GM19328 (cell line): ENCODE results near the gene TBC1D4.
"Not testable (repeated sequence)": the region's sequence is repeated elsewhere in the genome, so short reads cannot be mapped to it uniquely, and the experiment has no call there.

ENCODE experiments used
- ATAC-seq: cut with Tn5 transposase; IDR thresholded peaks from one replicate; pipeline ENCODE4 v1.9.1; 2021; ENCODE audit warnings: mild to moderate bottlenecking, moderate library complexity; ENCODE audit not compliant: unreplicated experiment

Gene TBC1D4

DNA sequence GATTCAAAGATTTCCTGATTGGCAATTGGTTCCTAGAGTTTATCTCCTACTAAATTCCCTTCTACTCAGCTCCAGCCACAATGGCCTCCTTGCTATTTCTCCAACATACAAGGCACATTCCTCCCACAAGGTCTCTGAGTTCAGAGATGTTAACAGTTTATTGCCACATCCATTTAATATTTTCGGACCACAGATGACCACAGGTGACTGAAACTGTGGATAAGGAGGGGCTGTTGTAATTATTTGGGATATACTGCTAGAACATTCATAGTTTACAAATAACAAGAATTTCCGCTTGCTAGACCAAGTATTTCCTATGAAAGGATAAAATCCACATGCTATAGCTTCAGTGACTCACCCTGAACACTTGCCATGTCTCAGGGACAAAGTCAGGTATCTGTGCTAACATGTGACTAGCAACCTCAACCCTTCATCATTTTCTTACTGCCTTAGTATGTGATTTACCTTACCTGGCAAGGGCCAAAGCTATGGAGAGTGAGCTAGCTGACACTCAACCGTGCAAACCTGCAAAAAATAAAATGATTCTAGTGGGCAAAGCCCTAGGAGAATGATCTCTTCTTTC, 117.7 kb downstream of the TBC1D4 start:
- no peak for ATAC-seq

DNA sequence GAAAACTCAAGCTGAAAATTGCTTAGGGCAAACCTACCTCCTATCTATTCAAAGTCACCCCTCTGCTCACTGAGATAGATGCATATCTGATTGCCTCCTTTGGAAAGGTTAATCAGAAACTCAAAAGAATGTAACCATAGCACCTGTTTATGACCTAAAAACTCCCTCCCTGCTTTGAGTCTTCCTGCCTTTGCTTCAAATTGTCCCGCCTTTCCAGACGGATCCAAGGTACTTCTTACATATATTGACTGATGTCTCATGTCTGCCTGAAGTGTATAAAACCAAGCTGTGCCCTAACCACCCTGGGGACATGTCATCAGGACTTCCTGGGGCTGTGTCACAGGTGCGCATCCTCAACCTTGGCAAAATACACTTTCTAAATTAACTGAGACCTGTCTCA, 118.6 kb downstream of the TBC1D4 start:
- ATAC-seq, result no peak

DNA sequence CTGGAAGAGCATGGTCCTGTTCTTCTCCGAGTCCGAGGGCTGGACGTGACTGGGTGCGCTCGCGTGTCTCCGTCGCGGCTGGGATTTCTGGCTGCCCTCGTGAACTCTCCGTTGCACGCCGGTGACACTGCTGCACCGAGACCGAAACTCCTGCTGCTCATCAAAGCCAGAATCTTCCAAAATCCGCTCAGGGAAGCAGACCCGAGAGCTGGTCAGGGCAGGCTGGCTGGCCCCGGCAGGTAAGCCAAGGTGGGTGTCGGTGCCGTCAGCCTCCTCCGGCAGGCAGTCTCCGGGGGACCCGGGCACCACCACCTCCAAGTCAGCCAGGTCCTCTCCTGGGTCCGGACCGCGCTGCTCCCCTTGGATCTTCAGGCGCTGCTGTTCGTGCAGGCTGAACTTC, 119.9 kb downstream of the TBC1D4 start:
- ATAC-seq, result no peak

DNA sequence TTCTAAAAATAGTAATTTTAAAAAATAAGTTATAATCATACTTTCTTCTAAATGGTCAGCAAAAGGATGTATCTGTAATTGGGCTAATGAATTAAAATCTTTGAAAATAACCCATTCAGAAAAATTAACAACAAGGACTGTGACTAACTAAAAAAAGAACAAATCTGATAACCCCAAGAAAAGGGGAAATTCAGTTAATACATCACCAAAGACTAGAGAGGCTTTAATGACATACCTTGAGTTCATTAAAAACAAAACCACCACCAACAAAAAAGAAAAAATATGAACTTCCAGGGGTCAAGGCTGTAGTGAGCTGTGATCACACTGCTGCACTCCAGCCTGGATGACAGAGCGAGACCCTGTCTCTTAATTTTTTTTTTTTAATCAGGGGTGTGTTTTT, 121.8 kb downstream of the TBC1D4 start:
- ATAC-seq, result no peak

DNA sequence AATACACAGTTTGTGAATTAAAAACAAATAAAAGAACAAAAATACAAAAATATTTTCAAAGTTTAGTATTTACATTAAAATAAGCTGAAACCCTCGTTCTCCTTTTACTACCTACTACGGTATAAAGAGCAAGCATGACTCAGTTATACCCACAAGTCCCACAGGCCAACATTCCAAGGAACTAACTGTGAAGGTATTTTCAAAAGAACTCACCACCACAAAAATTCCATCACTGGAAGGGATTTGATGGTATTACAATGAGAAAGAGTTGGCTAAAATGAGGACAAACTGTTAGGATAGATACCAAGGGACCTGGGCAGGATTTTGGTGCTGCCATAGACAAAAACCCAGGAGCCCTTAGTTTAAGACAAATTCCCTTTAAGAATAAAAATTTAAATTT, 122.7 kb downstream of the TBC1D4 start:
- no peak for ATAC-seq

DNA sequence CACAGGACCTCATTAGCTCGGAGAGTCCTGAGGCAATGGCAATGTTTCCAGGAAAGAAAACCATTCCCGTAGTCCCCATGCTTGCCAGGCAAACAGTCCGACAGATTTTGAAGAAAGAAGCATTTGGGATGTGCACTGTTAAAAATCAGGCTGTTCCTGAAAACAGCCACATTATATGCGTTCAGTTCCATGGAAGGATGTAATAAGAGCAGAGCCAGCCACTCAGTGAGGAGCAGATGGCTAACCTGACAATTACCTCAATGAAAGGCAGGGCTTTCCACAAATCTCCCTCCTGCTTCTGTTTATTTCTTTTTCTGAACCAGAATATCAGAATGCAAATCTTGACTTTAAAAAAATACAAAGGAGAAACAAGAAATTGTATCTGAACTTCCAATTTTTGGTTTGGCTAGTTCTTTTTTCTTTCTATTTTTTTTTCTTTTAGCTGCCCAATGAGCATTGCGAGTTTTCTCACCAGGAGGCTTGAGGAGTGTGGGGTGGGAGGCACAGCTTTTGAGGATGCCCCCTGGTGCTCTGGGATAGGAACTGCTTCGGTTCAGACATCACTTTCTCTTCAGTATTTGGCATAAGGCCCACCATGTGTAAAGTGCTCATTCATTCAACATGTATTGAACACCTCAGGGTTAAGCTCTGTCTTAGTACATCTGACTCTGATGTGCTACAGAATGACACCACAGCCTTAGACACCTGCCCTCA, 124.2 kb downstream of the TBC1D4 start:
- peak; percentile 97 for ATAC-seq

DNA sequence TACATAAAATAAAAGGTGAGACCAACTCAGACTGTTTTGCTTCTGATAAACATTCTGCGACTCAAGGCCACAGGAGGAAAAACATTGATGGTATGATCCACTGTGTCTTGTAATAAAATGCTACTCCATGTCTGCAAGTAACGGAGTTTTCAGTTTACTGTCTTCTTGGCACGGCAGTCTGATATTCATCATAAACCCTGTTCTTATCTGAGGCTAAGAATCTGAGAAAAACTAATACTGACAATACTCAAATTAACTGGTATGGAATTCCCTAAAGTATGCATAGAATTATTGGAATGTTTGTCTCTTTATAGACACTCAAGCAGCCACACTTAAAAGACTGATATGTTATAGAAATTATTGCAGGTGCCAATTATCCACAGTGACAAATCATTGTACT, 125.5 kb downstream of the TBC1D4 start:
- no peak for ATAC-seq

DNA sequence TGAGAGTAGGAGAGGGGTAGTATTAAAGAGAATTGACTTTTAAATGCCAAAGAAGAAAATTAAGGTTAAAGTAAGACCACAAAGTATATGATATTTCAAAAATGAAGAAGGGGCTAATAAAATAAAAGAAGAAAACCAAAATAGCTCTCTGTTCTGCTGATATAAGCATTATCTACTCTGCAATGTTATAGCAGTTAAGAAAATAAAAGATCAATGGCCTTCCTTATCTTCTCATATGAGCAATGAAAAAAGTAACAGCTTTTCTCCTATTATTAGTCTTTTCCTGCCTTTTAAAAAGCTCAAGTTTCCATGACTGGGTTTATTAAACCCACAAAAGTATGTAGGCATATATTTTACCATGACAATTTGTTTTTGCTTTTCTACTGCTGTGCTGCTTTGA, 126.4 kb downstream of the TBC1D4 start:
- no peak for ATAC-seq

DNA sequence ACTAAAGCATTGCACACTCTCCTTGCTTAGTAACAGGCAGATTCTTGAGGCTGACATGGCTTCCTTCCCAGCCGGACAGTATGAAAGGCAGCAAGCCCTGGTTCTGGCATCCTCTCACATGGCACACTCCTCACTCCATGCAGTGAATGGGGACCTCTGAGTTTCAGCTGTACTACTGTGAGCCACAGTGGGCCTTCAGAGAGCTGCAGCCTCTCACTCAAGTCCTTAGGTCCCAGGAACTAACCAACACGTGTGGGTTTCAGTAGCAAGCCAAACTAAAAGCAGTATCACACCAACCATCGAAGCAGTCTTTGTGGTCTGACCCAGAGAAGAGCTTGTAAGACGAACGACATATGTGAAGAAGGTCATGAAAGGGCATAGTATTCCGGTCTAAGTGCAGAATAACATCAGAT, 128.2 kb downstream of the TBC1D4 start:
- no peak for ATAC-seq

DNA sequence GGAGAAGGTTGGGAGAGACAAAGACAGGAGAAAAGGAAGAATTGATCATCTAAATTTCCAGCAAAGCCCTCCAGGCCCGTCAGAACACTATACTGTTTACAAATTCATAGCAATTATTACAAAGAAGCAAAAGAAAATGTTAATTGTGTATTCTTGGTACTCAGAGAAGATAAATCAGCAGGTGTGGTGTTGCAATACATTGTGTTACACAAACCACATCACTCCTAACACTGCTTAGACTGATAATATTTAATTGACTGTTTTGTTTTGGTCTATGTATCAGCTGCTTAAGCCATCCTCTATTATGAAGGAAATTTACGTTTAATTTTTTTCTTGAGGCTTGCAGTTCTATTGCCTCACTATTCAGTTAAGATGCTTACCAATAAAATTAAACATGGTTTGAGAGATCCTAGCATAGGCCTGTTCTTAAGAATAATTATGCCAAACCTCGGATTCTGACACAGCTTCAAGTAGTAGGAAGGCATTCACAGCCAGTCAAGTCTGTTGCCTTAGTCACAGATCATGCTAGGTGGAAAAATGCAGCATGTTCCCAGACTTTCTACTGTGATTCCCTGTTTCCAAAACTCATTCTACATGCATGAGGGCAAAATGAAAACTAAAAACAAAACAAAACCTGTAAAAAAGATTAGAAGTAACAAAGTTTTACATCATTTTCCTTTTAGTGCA, 129.2 kb downstream of the TBC1D4 start:
- ATAC-seq, result no peak

DNA sequence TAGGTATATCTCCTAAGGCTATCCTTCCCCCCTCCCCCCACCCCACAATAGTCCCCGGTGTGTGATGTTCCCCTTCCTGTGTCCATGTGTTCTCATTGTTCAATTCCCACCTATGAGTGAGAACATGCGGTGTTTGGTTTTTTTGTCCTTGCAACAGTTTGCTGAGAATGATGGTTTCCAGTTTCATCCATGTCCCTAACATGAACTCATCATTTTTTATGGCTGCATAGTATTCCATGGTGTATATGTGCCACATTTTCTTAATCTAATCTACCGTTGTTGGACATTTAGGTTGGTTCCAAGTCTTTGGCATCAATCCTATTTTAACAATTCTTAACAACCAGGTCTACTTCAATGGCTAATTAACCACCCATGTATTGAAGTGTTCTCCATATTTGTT, 130.4 kb downstream of the TBC1D4 start:
- not testable (repeated sequence) for ATAC-seq

DNA sequence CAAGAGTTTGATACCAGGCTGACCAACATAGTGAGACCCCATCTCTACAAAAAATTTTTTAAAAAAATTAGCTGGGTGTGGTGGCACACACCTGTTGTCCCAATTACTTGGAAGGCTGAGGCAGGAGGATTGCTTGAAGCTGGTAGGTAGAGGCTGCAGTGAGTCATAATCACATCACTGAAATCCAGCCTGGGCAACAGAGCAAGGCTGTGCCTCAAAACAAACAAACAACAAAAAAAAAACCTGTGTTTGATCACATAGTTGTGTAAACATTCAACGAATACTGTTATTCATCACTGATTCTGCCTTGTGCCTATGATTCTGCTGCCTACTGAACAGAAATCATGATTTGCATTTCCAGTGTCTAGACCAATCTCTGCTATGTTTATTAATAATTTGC, 134.0 kb downstream of the TBC1D4 start:
- ATAC-seq, result no peak

DNA sequence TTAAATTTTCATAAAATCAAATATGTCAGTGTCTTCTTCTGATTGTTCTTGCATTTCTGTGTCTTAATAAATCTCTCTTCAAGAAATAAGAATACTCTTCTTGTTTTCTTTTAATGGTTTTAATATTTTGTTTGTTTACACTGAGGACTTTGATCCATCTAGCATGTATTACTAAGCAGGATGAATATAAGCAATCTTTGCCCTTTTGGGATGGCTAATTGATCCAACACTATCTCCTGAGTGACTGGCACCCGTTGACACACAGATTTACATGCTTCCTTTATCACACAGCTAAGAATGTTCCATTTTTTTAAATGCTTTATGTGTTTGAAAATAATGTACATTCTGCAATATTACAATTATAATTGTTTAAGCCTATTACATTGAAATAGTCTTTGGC, 134.5 kb downstream of the TBC1D4 start:
- no peak for ATAC-seq

DNA sequence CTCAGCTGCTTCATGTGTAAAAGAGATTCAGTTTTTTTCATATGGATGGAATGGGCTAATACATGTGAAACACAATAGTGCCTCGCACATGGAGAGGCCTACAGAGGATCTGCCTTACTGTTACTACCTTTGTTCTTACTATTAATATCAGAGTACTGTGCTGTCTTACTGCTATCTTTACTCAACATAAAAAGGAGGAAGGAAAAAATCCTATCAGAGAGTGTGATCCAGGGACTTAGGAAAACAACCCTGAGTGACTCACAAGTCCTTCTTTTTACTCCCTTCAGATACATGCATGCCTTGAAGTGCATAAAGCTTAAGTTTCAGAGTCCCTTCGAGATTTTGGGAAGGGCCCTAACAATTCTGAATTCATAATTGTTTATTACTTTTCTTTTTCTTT, 136.8 kb downstream of the TBC1D4 start:
- no peak for ATAC-seq

DNA sequence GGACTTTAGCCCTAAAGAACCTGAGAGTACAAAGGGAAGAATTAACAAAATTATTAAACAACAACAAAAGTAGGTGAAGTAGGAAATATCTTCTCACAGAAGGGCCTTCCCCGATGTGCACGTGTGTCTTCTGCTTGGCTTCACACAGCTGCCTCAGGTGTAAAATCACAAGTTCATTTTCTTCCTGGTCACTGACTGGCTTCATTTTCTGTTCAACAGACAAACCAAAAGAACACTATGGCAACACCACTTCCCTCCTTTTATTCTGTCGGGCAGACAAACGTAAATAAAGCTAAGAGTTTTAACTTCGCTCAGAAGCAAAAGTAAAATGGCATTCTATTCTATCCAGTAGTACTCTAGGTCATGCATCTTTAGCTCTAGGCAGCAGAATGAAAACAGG, 140.9 kb downstream of the TBC1D4 start:
- no peak for ATAC-seq

DNA sequence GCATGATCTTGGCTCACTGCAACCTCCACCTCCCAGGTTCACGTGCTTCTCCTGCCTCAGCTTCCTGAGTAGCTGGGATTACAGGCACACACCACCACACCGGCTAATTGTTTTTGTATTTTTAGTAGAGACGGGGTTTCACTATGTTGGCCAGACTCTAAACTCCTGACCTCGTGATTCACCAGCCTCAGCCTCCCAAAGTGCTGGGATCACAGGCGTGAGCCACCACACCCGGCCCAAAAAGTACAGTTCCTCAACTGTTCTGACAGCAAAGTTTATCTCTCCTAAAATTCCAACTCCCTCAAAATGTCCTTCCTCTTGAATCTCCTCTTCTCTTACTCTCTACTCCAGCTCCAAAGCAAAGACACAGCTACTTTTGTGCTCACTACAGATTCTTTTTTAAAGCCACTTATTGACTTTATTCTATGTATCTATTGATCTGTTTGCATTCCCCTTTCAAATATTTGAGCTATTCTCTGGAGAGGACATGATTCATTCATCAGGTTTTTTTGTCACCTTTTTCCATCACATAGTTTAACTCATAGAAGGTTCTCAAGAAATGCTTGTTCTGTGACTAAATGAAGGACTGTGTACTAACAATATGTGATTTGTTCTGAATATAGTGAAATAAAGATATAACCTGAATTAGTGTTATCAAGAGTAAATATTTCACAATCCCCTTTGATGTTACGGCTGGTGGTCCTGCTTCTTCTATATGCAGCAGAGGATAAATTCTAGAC, 142.2 kb downstream of the TBC1D4 start:
- no peak for ATAC-seq

DNA sequence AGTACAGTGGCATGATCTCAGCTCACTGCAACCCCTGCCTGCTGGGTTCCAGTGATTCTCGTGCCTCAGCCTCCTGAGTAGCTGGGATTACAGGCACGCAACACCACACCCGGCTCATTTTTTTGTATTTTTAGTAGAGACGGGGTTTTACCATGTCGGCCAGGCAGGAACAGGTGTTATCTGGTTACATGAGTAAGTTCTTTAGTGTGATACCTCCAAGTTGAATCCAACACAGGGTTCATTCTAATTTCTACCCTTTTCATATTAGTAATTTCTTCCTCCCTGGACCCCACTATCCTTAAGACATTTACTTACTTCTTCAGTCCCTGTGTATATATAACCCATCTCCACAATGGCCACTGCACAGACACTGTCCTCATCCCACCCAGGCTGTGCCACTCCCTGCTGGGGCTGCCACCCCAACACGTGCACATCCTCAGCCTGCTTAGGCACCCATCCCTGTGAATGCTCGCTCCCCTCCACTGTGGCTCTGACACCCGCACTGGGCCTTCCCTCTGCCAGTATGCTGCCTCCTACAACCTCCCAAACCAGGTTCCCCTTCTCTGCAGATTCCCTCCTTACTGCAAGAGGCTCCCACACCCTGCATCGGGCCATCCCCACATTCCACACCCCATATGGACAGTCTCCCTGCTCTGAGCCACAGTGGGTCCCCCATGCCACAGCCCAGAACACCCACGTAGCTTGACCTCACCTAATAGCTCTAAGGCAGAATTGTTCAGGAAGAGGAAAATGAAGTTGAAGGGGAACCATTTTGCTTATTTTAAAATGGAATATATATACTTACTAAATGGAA, 147.1 kb downstream of the TBC1D4 start:
- no peak for ATAC-seq

DNA sequence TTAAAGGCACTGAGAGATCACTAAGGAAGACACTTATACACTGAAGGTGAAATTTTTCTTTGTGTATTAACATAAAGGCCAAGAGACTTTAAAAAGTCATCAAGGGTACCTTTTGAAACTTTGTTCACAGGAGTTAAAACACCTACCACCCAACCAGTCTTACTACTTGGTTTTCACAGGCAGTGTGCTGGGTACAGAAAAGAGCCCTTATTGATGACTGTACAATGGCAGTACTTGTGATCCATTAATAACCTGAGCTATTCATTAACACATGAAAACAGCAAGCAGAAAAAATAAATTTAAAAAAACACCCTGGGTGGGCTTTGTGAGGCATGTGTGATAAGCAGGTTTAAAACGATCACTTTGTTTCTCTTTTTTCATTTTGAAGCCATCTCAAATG, 148.9 kb downstream of the TBC1D4 start:
- ATAC-seq, result no peak

DNA sequence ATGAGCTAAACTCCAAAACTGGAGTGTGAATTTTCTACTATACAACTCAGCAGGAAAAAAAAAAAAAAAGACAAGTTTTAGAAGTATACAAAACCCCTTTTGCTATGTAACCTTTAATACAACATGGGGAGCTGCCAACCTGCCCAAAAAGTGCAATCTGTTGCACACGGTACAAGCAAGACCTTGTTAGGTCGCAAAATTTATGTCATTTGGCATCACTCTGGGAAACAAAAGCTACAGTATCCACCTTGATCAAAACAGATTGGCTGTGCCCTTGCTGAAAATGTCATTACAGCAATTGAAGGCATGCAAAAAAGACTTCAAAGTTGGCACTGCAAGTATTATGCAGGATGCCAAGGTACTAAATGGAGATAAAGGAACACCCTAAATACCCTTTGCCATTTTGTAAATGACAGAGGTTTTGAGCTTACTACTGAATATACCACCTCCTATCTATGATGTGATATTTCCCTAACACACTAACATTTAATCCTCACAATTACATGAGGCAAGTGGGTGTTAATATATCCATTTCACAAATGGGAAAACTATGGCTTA, 150.1 kb downstream of the TBC1D4 start:
- no peak for ATAC-seq

DNA sequence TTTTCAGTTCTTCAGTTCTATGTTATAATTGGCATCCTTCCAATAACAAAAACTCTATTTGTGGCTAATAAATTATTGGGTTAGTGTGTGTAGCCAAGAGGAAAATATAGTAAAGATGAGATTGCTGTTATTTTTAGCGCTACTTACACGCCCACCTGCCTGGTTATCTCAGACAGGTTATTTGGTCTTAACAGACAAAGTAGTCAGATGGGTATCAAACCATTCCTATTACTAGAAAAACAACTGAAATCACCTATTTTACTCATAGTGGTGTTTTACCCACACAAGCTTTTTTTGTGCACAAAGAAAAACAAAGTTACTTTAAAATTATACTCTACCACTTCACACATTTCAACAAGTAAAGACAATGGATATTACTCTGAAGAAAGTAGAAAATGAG, 151.2 kb downstream of the TBC1D4 start:
- no peak for ATAC-seq

DNA sequence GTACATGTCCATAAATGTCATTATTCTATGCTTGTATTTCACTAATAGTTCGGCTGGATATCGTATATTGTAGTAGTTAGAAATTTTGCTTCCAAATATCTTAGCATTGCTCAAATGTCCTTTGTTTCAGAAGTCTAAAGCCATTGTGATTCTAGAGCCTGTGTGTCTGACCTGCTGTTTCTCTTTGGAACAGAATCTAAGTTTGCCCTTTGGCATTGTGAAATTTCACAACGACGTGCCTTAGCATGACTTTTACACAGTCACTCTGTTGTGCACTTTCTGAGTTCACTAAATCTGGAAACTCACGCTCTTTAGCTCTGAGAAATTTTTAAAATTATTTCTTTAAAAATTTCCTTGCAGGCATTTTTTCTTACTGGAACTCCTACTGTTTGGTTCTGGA, 152.2 kb downstream of the TBC1D4 start:
- no peak for ATAC-seq
